HCT116 (cell line): ENCODE measurements around the gene FBXO8.

ENCODE experiments used
- CTCF ChIP-seq, 3 experiments: fragments of 200-600 bp in 1 of 3; sonication (generic) in 1 of 3; IDR thresholded peaks in 2 of 3; conservative IDR thresholded peaks in 1 of 3; 2 replicates each; pipeline ENCODE4 v1.5.1; 2012 to 2017; ENCODE audit warnings: low read depth in 2 of 3, low read length in 2 of 3, antibody characterized with exemption in 1 of 3, borderline replicate concordance in 1 of 3, control low read depth in 1 of 3, mild to moderate bottlenecking in 1 of 3, mixed read lengths in 1 of 3, mixed run types in 1 of 3, moderate library complexity in 1 of 3; ENCODE audit not compliant: insufficient read depth in 1 of 3
- EZH2 ChIP-seq: fragments of 200-600 bp; sonication (generic); IDR thresholded peaks from 2 replicates; pipeline ENCODE4 v1.6.1; 2017; ENCODE audit warnings: antibody characterized with exemption, mixed run types
- EZH2phosphoT487 ChIP-seq: fragments of 200-600 bp; IDR thresholded peaks from 2 replicates; pipeline ENCODE4 v1.6.1; 2018; ENCODE audit warnings: antibody characterized with exemption, borderline replicate concordance
- MAX ChIP-seq: IDR thresholded peaks from 2 replicates; pipeline ENCODE4 v1.6.1; 2012

GRCh38 chr4:174260099-174260498 is 23.4 kb downstream of the FBXO8 start:
- TF ChIP-seq CTCF (IDR thresholded peaks at IDR 0.05 in 2 of 3, conservative IDR thresholded peaks at IDR 0.05 in 1 of 3; ENCODE audit: borderline replicate concordance in 1 of 3, insufficient read depth in 1 of 3, low read depth in 2 of 3, low read length in 2 of 3) (no peak), EZH2phosphoT487 (no peak), MAX (no peak), EZH2 (no peak)
